Gastroesophageal sphincter (tissue), 4 donors: ENCODE data around the gene ADH4. TPM values are rescaled to one million over a fixed set of nuclear protein-coding genes. Genes with fewer than 3 reads are reported as not detected.

Experiments
- ATAC-seq: fragments of 150-250 bp; one replicate; pipeline ENCODE4 v1.9.1; 2016; ENCODE audit warnings: mild to moderate bottlenecking, moderate library complexity
- H3K27ac ChIP-seq, 4 donors: fragments of 200-600 bp; sonication (generic) in 3 of 4; 1 replicate in 3 of 4; 2 replicates in 1 of 4; pipeline ENCODE4 v1.5.1; 2016 to 2019
- H3K27me3 ChIP-seq: fragments of 200-600 bp; sonication (generic); one replicate; pipeline ENCODE4 v1.5.1; 2019
- H3K36me3 ChIP-seq, 2 donors: fragments of 200-600 bp; sonication (generic); one replicate each; pipeline ENCODE4 v1.5.1; 2019; ENCODE audit warnings: control low read depth in 1 of 2
- H3K4me1 ChIP-seq, 3 donors: fragments of 200-600 bp; sonication (generic); 1 replicate in 2 of 3; 2 replicates in 1 of 3; pipeline ENCODE4 v1.5.1; 2016 to 2019; ENCODE audit warnings: control low read depth in 2 of 3
- H3K4me3 ChIP-seq, 2 donors: fragments of 200-600 bp; sonication (generic); one replicate each; pipeline ENCODE4 v1.5.1; 2019; ENCODE audit warnings: mild to moderate bottlenecking in 1 of 2, moderate library complexity in 1 of 2
- H3K9me3 ChIP-seq, 3 donors: fragments of 200-600 bp; sonication (generic); one replicate each; pipeline ENCODE4 v1.5.1; 2017 to 2019; ENCODE audit warnings: control low read depth in 2 of 3
- EP300 ChIP-seq: sonication (generic); formaldehyde crosslinking; IDR thresholded peaks from one replicate; pipeline ENCODE4 v1.6.1; 2017; ENCODE audit warnings: antibody characterized with exemption, mild to moderate bottlenecking
- POLR2A ChIP-seq, 2 donors: fragments of 450-650 bp; IDR thresholded peaks; one replicate each; pipeline ENCODE4 v1.6.1; 2017; ENCODE audit warnings: antibody characterized with exemption in 2 of 2, mild to moderate bottlenecking in 2 of 2, moderate library complexity in 1 of 2
- POLR2AphosphoS5 ChIP-seq: sonication (generic); formaldehyde crosslinking; IDR thresholded peaks from one replicate; pipeline ENCODE4 v1.6.1; 2017; ENCODE audit warnings: antibody characterized with exemption
- WGBS, 2 donors: methylation state at CpG; one replicate each; pipeline ENCODE4 v1.1.5; 2018; ENCODE audit warnings: low coverage in 1 of 2; 5-methylcytosine and 5-hydroxymethylcytosine counted together
- total RNA-seq, 4 donors: library from RNA; depleted of rRNA; stranded (reverse); fragments of >200 nt; gene quantifications; one replicate each; pipeline ENCODE4 v1.1.0, GENCODE V29; 2016
- TF ChIP-seq, protein P1 (sequence below), 4 experiments: fragments of 200-600 bp in 2 of 4; fragments of 450-650 bp in 2 of 4; sonication (generic) in 1 of 4; IDR thresholded peaks; one replicate each; pipeline ENCODE4 v1.5.1; 2017 to 2019; ENCODE audit warnings: antibody characterized with exemption in 4 of 4, mild to moderate bottlenecking in 2 of 4, moderate library complexity in 2 of 4

The ADH4 gene
- total RNA-seq, 4 donors from 2014 or later = 1.1 to 10.9 (median 4.1) TPM

- ATAC-seq = no peak
- H3K27ac ChIP-seq = no peak overlapping the region
- WGBS, 2 donors = 0 to 28% methylated on average over 1 of the region's 1 CpG
- no peak overlapping the region for H3K4me3 ChIP-seq
- no peaks in the 10 kb centered on the region for H3K9me3 ChIP-seq
- H3K36me3 ChIP-seq = no peaks in the 10 kb centered on the region
- no peaks in the 10 kb centered on the region for H3K4me1 ChIP-seq
- TF ChIP-seq POLR2AphosphoS5 = no peak
- H3K27me3 ChIP-seq = no peaks in the 10 kb centered on the region
Observed at GRCh38 chr4:99151995-99152394, 7.9 kb upstream of the ADH4 start.

DNA sequence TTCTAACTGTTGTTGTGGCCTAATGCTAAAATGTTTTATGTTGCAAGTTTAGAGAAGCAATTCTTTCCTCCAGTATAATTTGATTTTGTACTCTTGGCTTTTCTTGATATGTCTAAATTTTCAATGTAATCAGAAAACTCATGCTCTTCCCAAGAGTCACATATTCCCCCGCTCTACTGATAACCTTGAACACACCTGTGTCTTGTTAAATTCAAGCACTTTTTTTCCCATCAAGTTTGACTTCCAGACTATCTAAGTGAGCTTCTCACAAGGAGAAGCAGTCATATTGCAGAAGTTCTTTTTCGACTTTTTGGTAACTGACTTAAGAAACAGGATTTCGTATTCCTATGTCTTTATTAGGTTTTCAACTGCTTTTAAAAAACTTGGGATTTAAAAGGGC lies 7.4 kb upstream of the ADH4 start:
- H3K9me3 ChIP-seq = no peaks in the 10 kb centered on the region
- ATAC-seq = no peak
- no peak overlapping the region for H3K27ac ChIP-seq
- no peaks in the 10 kb centered on the region for H3K27me3 ChIP-seq
- no peak for TF ChIP-seq EP300
- WGBS, 2 donors = 49 to 100% methylated on average over 2 to 3 of the region's 3 CpGs
- no peak overlapping the region for H3K4me3 ChIP-seq
- no peaks in the 10 kb centered on the region for H3K36me3 ChIP-seq
- no peaks in the 10 kb centered on the region for H3K4me1 ChIP-seq

DNA sequence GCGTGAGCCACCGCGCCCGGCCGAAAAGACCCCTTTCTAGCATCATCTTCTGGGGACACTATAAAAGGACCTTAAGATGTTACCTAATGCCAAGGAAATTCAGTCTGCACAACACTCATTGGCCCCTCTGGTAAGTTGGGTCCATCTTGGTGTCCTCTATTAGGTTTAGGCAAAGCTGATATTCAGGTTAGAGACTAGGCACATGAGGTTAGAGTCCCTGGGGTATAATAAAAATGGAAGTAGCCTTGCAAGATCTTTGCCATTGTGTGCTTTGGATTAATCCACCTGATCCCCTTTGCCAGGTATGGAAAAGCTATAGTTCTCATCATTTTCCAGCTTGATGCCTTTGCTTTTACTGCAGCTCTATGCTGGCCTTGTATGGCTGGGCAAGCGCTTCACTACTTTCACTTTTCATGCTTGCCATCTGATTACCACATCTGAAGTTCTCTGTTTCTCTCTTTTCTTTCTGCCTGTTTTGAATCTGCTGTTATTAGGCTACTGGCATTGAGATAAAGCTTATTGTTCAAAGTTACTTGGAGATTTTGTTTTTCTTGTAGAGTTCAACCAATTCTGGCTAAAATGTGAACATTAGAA lies 5.4 kb upstream of the ADH4 start:
- ATAC-seq = no peak
- H3K27ac ChIP-seq = no peak overlapping the region
- TF ChIP-seq POLR2A (IDR thresholded peaks at IDR 0.05) (no peak), EP300 (no peak), POLR2AphosphoS5 (no peak)
- TF ChIP-seq, protein P1, sequence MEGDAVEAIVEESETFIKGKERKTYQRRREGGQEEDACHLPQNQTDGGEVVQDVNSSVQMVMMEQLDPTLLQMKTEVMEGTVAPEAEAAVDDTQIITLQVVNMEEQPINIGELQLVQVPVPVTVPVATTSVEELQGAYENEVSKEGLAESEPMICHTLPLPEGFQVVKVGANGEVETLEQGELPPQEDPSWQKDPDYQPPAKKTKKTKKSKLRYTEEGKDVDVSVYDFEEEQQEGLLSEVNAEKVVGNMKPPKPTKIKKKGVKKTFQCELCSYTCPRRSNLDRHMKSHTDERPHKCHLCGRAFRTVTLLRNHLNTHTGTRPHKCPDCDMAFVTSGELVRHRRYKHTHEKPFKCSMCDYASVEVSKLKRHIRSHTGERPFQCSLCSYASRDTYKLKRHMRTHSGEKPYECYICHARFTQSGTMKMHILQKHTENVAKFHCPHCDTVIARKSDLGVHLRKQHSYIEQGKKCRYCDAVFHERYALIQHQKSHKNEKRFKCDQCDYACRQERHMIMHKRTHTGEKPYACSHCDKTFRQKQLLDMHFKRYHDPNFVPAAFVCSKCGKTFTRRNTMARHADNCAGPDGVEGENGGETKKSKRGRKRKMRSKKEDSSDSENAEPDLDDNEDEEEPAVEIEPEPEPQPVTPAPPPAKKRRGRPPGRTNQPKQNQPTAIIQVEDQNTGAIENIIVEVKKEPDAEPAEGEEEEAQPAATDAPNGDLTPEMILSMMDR (IDR thresholded peaks at IDR 0.05) = no peak
- H3K4me3 ChIP-seq = no peak overlapping the region
- WGBS, 2 donors = 85% methylated on average over 1 of the region's 6 CpGs; no CpG with 5 or more reads in 1 of the 2 donors
- no peaks in the 10 kb centered on the region for H3K9me3 ChIP-seq
- H3K27me3 ChIP-seq = no peaks in the 10 kb centered on the region
- no peaks in the 10 kb centered on the region for H3K4me1 ChIP-seq
- H3K36me3 ChIP-seq = no peaks in the 10 kb centered on the region

GRCh38 chr4:99148550-99148949 lies 4.5 kb upstream of the ADH4 start:
- no peaks in the 10 kb centered on the region for H3K9me3 ChIP-seq
- no peak overlapping the region for H3K27ac ChIP-seq
- TF ChIP-seq POLR2AphosphoS5 (no peak), POLR2A (IDR thresholded peaks at IDR 0.05) (no peak), EP300 (no peak)
- TF ChIP-seq, protein P1 (IDR thresholded peaks at IDR 0.05) = no peak
- no peaks in the 10 kb centered on the region for H3K27me3 ChIP-seq
- 88 to 100% methylated on average over 1 of the region's 1 CpG for WGBS, 2 donors
- no peak for ATAC-seq
- no peaks in the 10 kb centered on the region for H3K36me3 ChIP-seq
- H3K4me3 ChIP-seq = no peak overlapping the region
- peaks cover 0 to 5% (median 0%) of the 10 kb centered on the region in 3 donors for H3K4me1 ChIP-seq

- TF ChIP-seq, protein P1 (IDR thresholded peaks at IDR 0.05) = no peak
- no peak for TF ChIP-seq EP300
- TF ChIP-seq POLR2AphosphoS5 = no peak
- H3K27me3 ChIP-seq = no peaks in the 10 kb centered on the region
- H3K36me3 ChIP-seq = no peaks in the 10 kb centered on the region
- ATAC-seq = no peak
- no peaks in the 10 kb centered on the region for H3K9me3 ChIP-seq
- WGBS, 2 donors = 90% methylated on average over 1 of the region's 1 CpG
- no peak overlapping the region for H3K27ac ChIP-seq
- no peak overlapping the region for H3K4me3 ChIP-seq
- H3K4me1 ChIP-seq = peaks cover 0 to 5% (median 0%) of the 10 kb centered on the region in 3 donors
Observed at GRCh38 chr4:99144587-99144986, 490 bp upstream of the ADH4 start.

DNA sequence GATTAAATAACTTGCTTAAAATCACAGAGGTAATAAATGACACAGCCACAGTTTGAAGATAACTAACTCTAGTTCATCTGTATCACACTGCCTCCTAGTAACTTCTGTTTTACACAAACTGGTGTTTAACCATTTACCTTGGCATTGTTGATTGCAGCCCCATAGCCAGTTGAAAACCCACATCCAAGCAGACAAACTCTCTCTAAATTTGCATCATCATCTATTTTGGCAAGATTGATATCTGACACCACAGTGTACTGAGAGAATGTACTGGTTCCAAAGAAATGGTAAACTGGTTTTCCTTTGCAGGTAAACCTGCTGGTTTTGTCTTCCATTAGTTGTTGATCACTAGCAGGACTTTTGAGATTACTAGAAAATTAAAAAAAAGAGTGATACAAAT lies 7.8 kb downstream of the ADH4 start:
- Histone ChIP-seq H3K4me1 (no peaks in the 10 kb centered on the region), H3K27ac (no peak overlapping the region), H3K9me3 (no peaks in the 10 kb centered on the region), H3K4me3 (no peak overlapping the region), H3K27me3 (no peaks in the 10 kb centered on the region), H3K36me3 (peaks cover 0 to 13% of the 10 kb centered on the region in 2 donors)
- TF ChIP-seq POLR2AphosphoS5 (no peak), POLR2A (IDR thresholded peaks at IDR 0.05) (no peak), EP300 (no peak)
- TF ChIP-seq, protein P1 (IDR thresholded peaks at IDR 0.05) = no peak
- no peak for ATAC-seq
